ENCODE data around the gene SCAPER. TPM values are rescaled to one million over a fixed set of nuclear protein-coding genes. Genes with fewer than 3 reads are reported as not detected.
A peak's percentile ranks its signal among the peaks of the same experiment; 100 is the strongest.

The SCAPER gene
- total and polyA plus RNA-seq, 2 of the 4 experiments (the other 2 are of a cell fraction), result 2.9 to 9.7 TPM

DNA sequence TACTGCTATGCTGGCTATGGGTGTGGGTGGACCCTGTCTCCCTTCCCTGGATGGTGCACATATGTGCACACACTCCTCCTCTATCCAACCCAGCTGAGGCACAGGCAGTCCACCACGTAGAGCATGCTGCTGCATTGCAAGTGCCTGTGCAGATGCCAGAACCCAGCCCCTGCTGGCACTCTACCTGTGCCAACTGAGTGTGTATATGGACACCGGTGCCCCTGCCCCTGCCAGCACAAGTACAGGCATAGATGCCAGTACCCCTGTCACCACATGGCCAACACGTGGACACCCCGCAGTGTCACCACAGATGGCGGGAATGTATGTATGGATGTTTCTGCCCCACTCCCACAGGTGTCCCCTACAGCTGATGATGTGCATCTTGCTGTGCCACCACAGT, 352.0 kb downstream of the SCAPER start:
- Histone ChIP-seq H2BK120ac (ENCODE audit: low read depth, low read length) (no peak overlapping the region), H3K36me3 (ENCODE audit: control insufficient read depth, insufficient read depth, low read length) (no peaks in the 10 kb centered on the region), H2AK5ac (ENCODE audit: low read depth, low read length) (no peak overlapping the region), H3K14ac (replicated peaks; ENCODE audit: low read depth, low read length) (no peak overlapping the region), H4K20me1 (ENCODE audit: insufficient read depth, low read length) (0 out of 2 replicates have a peak, but pooled peaks cover 4% of the 10 kb centered on the region), H4K91ac (ENCODE audit: insufficient read depth, low read depth, low read length) (no peak overlapping the region), H2BK20ac (ENCODE audit: low read depth, low read length) (no peak overlapping the region), H4K8ac (ENCODE audit: low read depth in 2 of 2, low read length in 2 of 2) (no peak overlapping the region), H2AK9ac (replicated peaks; ENCODE audit: low read depth, low read length, poor library complexity) (peak overlapping the region; percentile 13), H3K79me1 (ENCODE audit: low read depth in 1 of 2, low read length in 2 of 2) (no peaks in the 10 kb centered on the region), H3K27ac (ENCODE audit: insufficient read depth, low read length) (no peak overlapping the region), H3K18ac (ENCODE audit: low read depth, low read length) (no peak overlapping the region), H3K23ac (ENCODE audit: low read depth, low read length) (no peak overlapping the region), H2BK15ac (ENCODE audit: low read depth, low read length) (no peak overlapping the region), H3K9ac (ENCODE audit: low read depth, low read length) (no peak overlapping the region), H3K4me1 (ENCODE audit: control insufficient read depth, insufficient read depth, low read length) (no peaks in the 10 kb centered on the region), H3K4ac (ENCODE audit: low read depth, low read length) (no peak overlapping the region), H2BK5ac (ENCODE audit: low read depth, low read length, poor library complexity, severe bottlenecking) (no peak overlapping the region), H3K9me1 (ENCODE audit: insufficient read depth, low read length) (peaks cover 6% of the 10 kb centered on the region; the same call in 1 of the 2 replicates), H3K4me2 (ENCODE audit: low read depth, low read length) (no peak overlapping the region), H3K4me3 (ENCODE audit: insufficient read depth, low read depth, low read length) (no peak overlapping the region), H3K56ac (ENCODE audit: extremely low read depth, insufficient read depth, low read length) (no peak overlapping the region), H3K9me3 (ENCODE audit: control insufficient read depth, insufficient read depth, low read length) (no peaks in the 10 kb centered on the region; the same call in 1 of the 2 replicates), H4K5ac (ENCODE audit: low read depth, low read length) (no peak overlapping the region), H3K27me3 (ENCODE audit: control insufficient read depth, insufficient read depth, low read length) (no peaks in the 10 kb centered on the region), H2AFZ (replicated peaks; ENCODE audit: low read length, poor library complexity) (peak overlapping the region; percentile 41)
- CTCF ChIA-PET, result no interaction called here
- intact Hi-C loops (cut with micrococcal nuclease), result no loop called here
- TF ChIP-seq MAZ (IDR thresholded peaks at IDR 0.05; ENCODE audit: borderline replicate concordance, low read depth, low read length) (no peak), NFE2L2 (IDR thresholded peaks at IDR 0.05; ENCODE audit: low read depth, low read length) (no peak), CEBPB (IDR thresholded peaks at IDR 0.05; ENCODE audit: low read depth, low read length) (no peak), BHLHE40 (IDR thresholded peaks at IDR 0.05; ENCODE audit: low read depth, low read length) (no peak), CHD1 (IDR thresholded peaks at IDR 0.05; ENCODE audit: low read depth, low read length) (no peak), RAD21 (IDR thresholded peaks at IDR 0.05; ENCODE audit: low read length) (no peak), RFX5 (IDR thresholded peaks at IDR 0.05; ENCODE audit: low read depth, low read length) (no peak), MXI1 (IDR thresholded peaks at IDR 0.05; ENCODE audit: borderline replicate concordance, low read depth, low read length) (no peak), MAFK (IDR thresholded peaks at IDR 0.05; ENCODE audit: low read depth, low read length) (no peak), SMC3 (IDR thresholded peaks at IDR 0.05; ENCODE audit: low read depth, low read length) (no peak), RCOR1 (IDR thresholded peaks at IDR 0.05; ENCODE audit: insufficient replicate concordance, low read length) (no peak), FOS (IDR thresholded peaks at IDR 0.05; ENCODE audit: low read depth, low read length) (no peak), POLR2A (IDR thresholded peaks at IDR 0.05; ENCODE audit: low read depth, low read length) (no peak)
- TF ChIP-seq, protein P1, sequence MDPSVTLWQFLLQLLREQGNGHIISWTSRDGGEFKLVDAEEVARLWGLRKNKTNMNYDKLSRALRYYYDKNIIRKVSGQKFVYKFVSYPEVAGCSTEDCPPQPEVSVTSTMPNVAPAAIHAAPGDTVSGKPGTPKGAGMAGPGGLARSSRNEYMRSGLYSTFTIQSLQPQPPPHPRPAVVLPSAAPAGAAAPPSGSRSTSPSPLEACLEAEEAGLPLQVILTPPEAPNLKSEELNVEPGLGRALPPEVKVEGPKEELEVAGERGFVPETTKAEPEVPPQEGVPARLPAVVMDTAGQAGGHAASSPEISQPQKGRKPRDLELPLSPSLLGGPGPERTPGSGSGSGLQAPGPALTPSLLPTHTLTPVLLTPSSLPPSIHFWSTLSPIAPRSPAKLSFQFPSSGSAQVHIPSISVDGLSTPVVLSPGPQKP (IDR thresholded peaks at IDR 0.05; ENCODE audit: borderline replicate concordance, low read depth, low read length), result no peak
- TF ChIP-seq, protein P2, sequence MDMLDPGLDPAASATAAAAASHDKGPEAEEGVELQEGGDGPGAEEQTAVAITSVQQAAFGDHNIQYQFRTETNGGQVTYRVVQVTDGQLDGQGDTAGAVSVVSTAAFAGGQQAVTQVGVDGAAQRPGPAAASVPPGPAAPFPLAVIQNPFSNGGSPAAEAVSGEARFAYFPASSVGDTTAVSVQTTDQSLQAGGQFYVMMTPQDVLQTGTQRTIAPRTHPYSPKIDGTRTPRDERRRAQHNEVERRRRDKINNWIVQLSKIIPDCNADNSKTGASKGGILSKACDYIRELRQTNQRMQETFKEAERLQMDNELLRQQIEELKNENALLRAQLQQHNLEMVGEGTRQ (IDR thresholded peaks at IDR 0.05; ENCODE audit: low read depth, low read length), result no peak
- TF ChIP-seq, protein P3, sequence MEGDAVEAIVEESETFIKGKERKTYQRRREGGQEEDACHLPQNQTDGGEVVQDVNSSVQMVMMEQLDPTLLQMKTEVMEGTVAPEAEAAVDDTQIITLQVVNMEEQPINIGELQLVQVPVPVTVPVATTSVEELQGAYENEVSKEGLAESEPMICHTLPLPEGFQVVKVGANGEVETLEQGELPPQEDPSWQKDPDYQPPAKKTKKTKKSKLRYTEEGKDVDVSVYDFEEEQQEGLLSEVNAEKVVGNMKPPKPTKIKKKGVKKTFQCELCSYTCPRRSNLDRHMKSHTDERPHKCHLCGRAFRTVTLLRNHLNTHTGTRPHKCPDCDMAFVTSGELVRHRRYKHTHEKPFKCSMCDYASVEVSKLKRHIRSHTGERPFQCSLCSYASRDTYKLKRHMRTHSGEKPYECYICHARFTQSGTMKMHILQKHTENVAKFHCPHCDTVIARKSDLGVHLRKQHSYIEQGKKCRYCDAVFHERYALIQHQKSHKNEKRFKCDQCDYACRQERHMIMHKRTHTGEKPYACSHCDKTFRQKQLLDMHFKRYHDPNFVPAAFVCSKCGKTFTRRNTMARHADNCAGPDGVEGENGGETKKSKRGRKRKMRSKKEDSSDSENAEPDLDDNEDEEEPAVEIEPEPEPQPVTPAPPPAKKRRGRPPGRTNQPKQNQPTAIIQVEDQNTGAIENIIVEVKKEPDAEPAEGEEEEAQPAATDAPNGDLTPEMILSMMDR (conservative IDR thresholded peaks at IDR 0.05; ENCODE audit: low read depth, low read length), result no peak
- POLR2A ChIA-PET (ENCODE audit: unreplicated experiment), result no interaction called here
- DNase-seq, result no peak
- dilution Hi-C loops (cut with HindIII; ENCODE audit: low sequenced_read_pairs, unreplicated experiment), result no loop called here
- no CpG with 5 or more reads among the region's 5 CpGs for WGBS, 2 experiments (ENCODE audit: extremely low coverage in 2 of 2, insufficient read length in 1 of 2)
- in situ Hi-C loops (cut with MboI; ENCODE audit: low sequenced_read_pairs), result no loop called here
- no TSS peak for BruUV-seq (replicated peaks)
- ATAC-seq (ENCODE audit: low read depth), result no peak
